ENCODE data around the gene MGLL. TPM values are rescaled to one million over a fixed set of nuclear protein-coding genes. Genes with fewer than 3 reads are reported as not detected.

Gene MGLL
- total RNA-seq, 4 donors from 2014 or later: 36.7 to 146 (median 73.5) TPM

DNA sequence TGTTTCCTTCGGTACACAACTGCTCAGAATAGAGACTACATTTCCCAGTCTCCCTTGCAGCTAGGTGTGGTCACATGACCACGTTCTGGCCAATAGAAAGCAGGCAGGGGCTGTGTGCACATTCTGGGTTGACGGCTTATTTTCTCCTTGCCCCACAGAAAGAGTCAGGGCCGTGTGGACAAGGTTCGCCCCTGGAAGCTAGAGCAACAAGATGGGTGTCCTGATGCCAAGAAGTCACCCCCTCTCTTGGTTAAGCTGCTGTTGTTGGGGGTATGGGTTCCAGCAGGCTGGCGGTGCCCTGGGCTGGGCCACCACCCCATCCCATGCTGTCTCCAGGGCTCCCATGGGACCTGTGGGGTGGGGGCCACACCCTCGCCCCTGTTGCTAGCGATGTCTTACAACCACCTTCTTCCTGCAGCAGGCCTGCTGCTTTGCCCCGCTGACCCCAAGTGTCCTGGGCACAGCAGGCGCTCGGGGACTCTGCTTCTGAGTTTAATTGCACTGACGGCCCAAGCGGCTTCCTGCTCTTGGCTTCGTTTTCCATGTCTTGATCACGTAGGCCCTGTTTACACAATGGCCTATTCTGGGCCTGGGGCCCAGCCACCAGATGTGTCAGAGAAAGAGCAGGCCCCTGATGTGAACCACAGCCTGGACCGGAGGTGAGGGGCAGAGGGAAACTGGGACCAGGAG is 124.6 kb downstream of the MGLL start:
- Histone ChIP-seq H3K4me3 (peak overlapping the region in 3 of 4 donors; percentile 13 to 51 (median 26)), H3K27me3 (no peaks in the 10 kb centered on the region), H3K9me3 (no peaks in the 10 kb centered on the region), H3K27ac (peak overlapping the region; percentile 72 to 94 (median 88)), H3K36me3 (peaks cover 0 to 45% (median 0%) of the 10 kb centered on the region in 3 donors), H3K4me1 (peaks cover 14 to 67% (median 49%) of the 10 kb centered on the region in 3 donors)
- TF ChIP-seq, protein P1, sequence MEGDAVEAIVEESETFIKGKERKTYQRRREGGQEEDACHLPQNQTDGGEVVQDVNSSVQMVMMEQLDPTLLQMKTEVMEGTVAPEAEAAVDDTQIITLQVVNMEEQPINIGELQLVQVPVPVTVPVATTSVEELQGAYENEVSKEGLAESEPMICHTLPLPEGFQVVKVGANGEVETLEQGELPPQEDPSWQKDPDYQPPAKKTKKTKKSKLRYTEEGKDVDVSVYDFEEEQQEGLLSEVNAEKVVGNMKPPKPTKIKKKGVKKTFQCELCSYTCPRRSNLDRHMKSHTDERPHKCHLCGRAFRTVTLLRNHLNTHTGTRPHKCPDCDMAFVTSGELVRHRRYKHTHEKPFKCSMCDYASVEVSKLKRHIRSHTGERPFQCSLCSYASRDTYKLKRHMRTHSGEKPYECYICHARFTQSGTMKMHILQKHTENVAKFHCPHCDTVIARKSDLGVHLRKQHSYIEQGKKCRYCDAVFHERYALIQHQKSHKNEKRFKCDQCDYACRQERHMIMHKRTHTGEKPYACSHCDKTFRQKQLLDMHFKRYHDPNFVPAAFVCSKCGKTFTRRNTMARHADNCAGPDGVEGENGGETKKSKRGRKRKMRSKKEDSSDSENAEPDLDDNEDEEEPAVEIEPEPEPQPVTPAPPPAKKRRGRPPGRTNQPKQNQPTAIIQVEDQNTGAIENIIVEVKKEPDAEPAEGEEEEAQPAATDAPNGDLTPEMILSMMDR (IDR thresholded peaks at IDR 0.05): no peak
- TF ChIP-seq POLR2A (IDR thresholded peaks at IDR 0.05): peak in 1 of 4 donors; percentile 10
- intact Hi-C loops (cut with DNase I): no loop called here
- WGBS, 2 donors: 19 to 36% methylated on average over 6 to 12 of the region's 16 CpGs
- peak; percentile 29 for DNase-seq

DNA sequence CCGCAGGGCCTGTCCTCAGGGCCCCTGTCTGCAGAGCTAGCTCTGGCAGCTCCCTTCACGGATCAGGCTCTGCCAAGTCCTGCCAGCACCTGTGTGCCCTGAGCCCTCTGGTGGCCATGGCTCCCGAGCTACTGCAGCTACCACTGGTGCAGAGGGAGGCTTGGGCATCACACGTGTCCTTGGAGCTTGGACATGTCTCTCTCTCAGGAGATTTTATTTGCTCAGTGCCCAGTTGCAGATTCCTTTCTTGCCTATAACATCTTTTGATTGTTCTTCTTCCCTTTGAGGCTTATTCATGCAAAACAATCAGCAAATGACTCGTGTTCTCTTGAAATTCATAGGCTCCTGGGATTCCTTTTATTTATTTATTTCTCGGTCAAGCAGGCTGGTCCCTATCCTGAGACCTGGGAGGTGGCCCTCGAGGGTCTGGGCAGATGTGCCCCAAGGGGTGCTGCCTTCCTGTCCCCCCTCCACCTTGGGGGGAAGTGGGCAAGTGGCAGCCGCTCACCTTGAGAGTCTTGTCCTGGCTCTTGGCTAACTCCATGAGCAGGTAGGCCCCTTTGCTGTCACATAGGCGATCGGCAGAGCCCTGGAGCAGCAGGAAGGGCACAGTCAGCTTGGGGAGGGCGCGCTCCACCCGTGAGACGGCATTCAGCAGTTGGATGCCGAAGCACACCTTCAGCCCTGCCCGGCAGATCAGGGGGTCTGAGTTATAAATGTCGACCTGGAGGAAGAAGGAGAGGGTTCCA is 127.7 kb downstream of the MGLL start:
- 40 to 72% methylated on average over 8 to 13 of the region's 17 CpGs for whole genome bisulfite sequencing, 2 donors
- Histone ChIP-seq H3K9me3 (no peaks in the 10 kb centered on the region), H3K36me3 (peaks cover 0 to 61% (median 0%) of the 10 kb centered on the region in 3 donors), H3K27me3 (no peaks in the 10 kb centered on the region), H3K27ac (no peak overlapping the region), H3K4me3 (no peak overlapping the region), H3K4me1 (peaks cover 14 to 53% (median 45%) of the 10 kb centered on the region in 3 donors)
- TF ChIP-seq, protein P1 (IDR thresholded peaks at IDR 0.05): peak in 5 of 6 experiments; percentile 8 to 53 (median 42)
- TF ChIP-seq POLR2A (IDR thresholded peaks at IDR 0.05): no peak
- intact Hi-C loops (cut with DNase I): no loop called here
- no peak for DNase-seq

DNA sequence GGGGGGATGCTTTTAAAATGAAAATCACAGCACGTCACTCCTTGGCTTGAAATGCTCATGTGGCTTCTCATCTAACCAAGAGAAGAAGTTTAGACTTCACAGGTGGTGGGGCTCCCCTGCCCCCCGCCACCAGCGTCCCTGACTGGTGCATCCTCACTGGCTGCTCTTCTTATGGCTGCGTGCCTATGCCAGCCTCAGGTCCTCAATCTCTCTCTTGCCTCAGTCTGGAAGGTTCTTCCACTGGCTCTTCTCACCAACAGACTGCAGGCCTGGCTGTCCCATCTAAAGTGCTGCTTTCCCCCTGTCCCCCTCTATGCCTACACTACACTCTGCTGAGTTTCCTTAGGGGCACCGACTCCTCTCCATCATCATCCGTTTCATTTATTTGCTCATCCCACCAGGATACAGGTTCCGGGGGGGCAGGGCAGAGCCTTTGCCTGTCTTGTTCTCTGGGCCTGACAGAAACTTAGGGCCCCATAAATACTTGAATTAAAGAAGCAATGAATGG is 128.9 kb downstream of the MGLL start:
- TF ChIP-seq, protein P1 (IDR thresholded peaks at IDR 0.05): no peak
- no peak for TF ChIP-seq POLR2A (IDR thresholded peaks at IDR 0.05)
- no peak overlapping the region for H3K4me3 ChIP-seq
- intact Hi-C loops (cut with DNase I): no loop called here
- no peak overlapping the region for H3K27ac ChIP-seq
- 87 to 90% methylated on average over 7 of the region's 7 CpGs for WGBS, 2 donors
- H3K27me3 ChIP-seq: no peaks in the 10 kb centered on the region
- peaks cover 14 to 45% (median 35%) of the 10 kb centered on the region in 3 donors for H3K4me1 ChIP-seq
- H3K36me3 ChIP-seq: peaks cover 0 to 63% (median 0%) of the 10 kb centered on the region in 3 donors
- DNase-seq: no peak
- H3K9me3 ChIP-seq: no peaks in the 10 kb centered on the region

DNA sequence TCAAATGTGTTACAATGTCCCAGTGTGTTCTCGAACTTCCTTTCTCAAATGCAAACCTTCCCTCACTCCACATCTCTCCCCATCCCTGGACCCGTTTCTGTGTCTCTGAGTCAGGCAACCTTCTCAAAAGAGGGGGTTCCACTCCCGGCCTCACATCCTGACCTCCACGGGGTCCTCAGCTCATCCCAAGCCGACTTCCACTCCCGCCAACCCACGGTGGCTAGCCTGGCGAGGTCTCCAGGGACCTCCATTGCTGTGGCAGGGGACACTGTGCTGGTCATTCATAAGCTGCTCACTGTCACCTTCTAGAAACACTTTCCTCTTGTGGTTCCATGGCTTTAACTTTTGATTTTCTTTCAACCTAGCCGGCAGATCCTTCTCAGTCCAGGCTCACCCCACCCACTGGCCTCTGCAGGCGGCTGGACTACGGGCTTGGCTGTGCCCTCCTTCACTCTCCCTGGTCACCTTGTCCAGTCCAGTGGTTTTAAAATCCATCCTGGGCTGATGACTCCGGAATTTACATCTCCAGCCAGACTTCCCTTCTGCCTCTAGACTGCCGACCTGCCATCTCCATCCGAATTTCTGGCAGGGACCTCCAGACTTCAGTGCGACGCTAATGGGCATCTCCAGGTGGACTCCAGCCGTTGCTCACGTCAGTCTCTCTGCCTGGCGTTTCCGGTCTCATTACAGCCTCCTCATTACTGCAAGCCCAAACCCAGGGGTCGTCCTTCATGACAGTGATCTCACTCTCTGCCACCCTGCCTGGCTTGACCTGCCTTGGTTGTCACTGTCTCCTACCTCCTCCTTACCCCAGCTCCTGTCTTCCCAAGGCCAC is 129.6 kb downstream of the MGLL start:
- Histone ChIP-seq H3K4me1 (peaks cover 12 to 39% (median 30%) of the 10 kb centered on the region in 3 donors), H3K27ac (no peak overlapping the region), H3K36me3 (peaks cover 0 to 63% (median 0%) of the 10 kb centered on the region in 3 donors), H3K27me3 (no peaks in the 10 kb centered on the region), H3K4me3 (no peak overlapping the region), H3K9me3 (no peaks in the 10 kb centered on the region)
- WGBS, 2 donors: 88 to 90% methylated on average over 21 of the region's 21 CpGs
- DNase-seq: no peak
- TF ChIP-seq, protein P1 (IDR thresholded peaks at IDR 0.05): no peak
- TF ChIP-seq POLR2A (IDR thresholded peaks at IDR 0.05): no peak
- intact Hi-C loops (cut with DNase I): no loop called here

All from esophagus squamous epithelium (tissue), 5 donors.